GM23248 (cell line): ENCODE measurements around the gene ZG16B. TPM values are rescaled to one million over a fixed set of nuclear protein-coding genes. Genes with fewer than 3 reads are reported as not detected.
A peak's percentile ranks its signal among the peaks of the same experiment; 100 is the strongest.

ENCODE experiments used
- DNase-seq: peaks from one replicate; pipeline ENCODE4 v3.0.0-alpha.2; 2015
- H2AFZ ChIP-seq: fragments of 200-600 bp; sonication (generic); 2 replicates; pipeline ENCODE4 v1.6.1; 2016; ENCODE audit warnings: antibody characterized with exemption
- H3F3A ChIP-seq: fragments of 200-600 bp; sonication (generic); 2 replicates; pipeline ENCODE4 v1.6.1; 2016; ENCODE audit warnings: mild to moderate bottlenecking, antibody characterized with exemption, mixed run types; ENCODE audit not compliant: insufficient read depth
- H3K27ac ChIP-seq: fragments of 200-600 bp; sonication (generic); 2 replicates; pipeline ENCODE4 v1.5.1; 2016; ENCODE audit warnings: mild to moderate bottlenecking
- H3K27me3 ChIP-seq: fragments of 200-600 bp; sonication (generic); replicated peaks from 2 replicates; pipeline ENCODE4 v1.6.1; 2016; ENCODE audit warnings: mild to moderate bottlenecking; ENCODE audit not compliant: insufficient read depth
- H3K36me3 ChIP-seq: fragments of 200-600 bp; sonication (generic); 2 replicates; pipeline ENCODE4 v1.6.1; 2016; ENCODE audit warnings: low read depth, mild to moderate bottlenecking
- H3K4me1 ChIP-seq: fragments of 200-600 bp; sonication (generic); 2 replicates; pipeline ENCODE4 v1.6.1; 2016; ENCODE audit warnings: mild to moderate bottlenecking; ENCODE audit not compliant: insufficient read depth
- H3K4me2 ChIP-seq: fragments of 200-600 bp; sonication (generic); one replicate; pipeline ENCODE4 v1.6.1; 2016; ENCODE audit warnings: mild to moderate bottlenecking; ENCODE audit not compliant: unreplicated experiment
- H3K4me3 ChIP-seq: fragments of 200-600 bp; sonication (generic); 2 replicates; pipeline ENCODE4 v1.5.1; 2016; ENCODE audit warnings: mild to moderate bottlenecking
- H3K79me2 ChIP-seq: fragments of 200-600 bp; sonication (generic); 2 replicates; pipeline ENCODE4 v1.6.1; 2016; ENCODE audit warnings: mild to moderate bottlenecking; ENCODE audit not compliant: insufficient read depth
- H3K9ac ChIP-seq: fragments of 200-600 bp; sonication (generic); 2 replicates; pipeline ENCODE4 v1.6.1; 2016; ENCODE audit warnings: mild to moderate bottlenecking
- H3K9me2 ChIP-seq: fragments of 200-600 bp; sonication (generic); 2 replicates; pipeline ENCODE4 v1.6.1; 2016; ENCODE audit warnings: mixed run types, mild to moderate bottlenecking, moderate library complexity; ENCODE audit not compliant: insufficient read depth
- H3K9me3 ChIP-seq: fragments of 200-600 bp; sonication (generic); one replicate; pipeline ENCODE4 v1.6.1; 2017; ENCODE audit warnings: low read depth
- H4K20me1 ChIP-seq: fragments of 200-600 bp; sonication (generic); 2 replicates; pipeline ENCODE4 v1.6.0; 2016; ENCODE audit not compliant: insufficient read depth
- EZH2 ChIP-seq: fragments of 200-600 bp; sonication (generic); IDR thresholded peaks from 2 replicates; pipeline ENCODE4 v1.6.1; 2018; ENCODE audit warnings: antibody characterized with exemption, mild to moderate bottlenecking; ENCODE audit not compliant: insufficient read depth, poor library complexity, severe bottlenecking
- EZH2phosphoT487 ChIP-seq: fragments of 200-600 bp; sonication (generic); IDR thresholded peaks from 2 replicates; pipeline ENCODE4 v1.6.1; 2018; ENCODE audit warnings: antibody characterized with exemption, moderate library complexity, mild to moderate bottlenecking, low read depth; ENCODE audit not compliant: insufficient read depth
- WGBS, 2 experiments: methylation state at CpG; one replicate each; pipeline ENCODE4 v1.1.6; 2015 to 2017; ENCODE audit warnings: low lambda C conversion rate in 2 of 2, low coverage in 1 of 2; ENCODE audit errors: missing lambda C conversion rate in 2 of 2; 5-methylcytosine and 5-hydroxymethylcytosine counted together
- in situ Hi-C: fragments of 300-500 bp; cut with MboI; formaldehyde crosslinking; loops from 2 replicates; pipeline ENCODE4 v1.15.0; 2020
- polyA plus RNA-seq: library from polyadenylated mRNA; unstranded; fragments of >200 nt; fragmentation: Nextera tagmentation; extraction: Ambion mirVana; gene quantifications from 2 replicates; pipeline ENCODE4 v1.2.1, GENCODE V29; 2016
- total RNA-seq: library from RNA; depleted of rRNA; stranded (reverse); fragments of >200 nt; shearing (Covaris generic); gene quantifications from 2 replicates; pipeline ENCODE4 v1.2.3, GENCODE V29; 2014

The ZG16B gene
- total and polyA plus RNA-seq, 2 experiments from 2014 or later, result not detected

DNA sequence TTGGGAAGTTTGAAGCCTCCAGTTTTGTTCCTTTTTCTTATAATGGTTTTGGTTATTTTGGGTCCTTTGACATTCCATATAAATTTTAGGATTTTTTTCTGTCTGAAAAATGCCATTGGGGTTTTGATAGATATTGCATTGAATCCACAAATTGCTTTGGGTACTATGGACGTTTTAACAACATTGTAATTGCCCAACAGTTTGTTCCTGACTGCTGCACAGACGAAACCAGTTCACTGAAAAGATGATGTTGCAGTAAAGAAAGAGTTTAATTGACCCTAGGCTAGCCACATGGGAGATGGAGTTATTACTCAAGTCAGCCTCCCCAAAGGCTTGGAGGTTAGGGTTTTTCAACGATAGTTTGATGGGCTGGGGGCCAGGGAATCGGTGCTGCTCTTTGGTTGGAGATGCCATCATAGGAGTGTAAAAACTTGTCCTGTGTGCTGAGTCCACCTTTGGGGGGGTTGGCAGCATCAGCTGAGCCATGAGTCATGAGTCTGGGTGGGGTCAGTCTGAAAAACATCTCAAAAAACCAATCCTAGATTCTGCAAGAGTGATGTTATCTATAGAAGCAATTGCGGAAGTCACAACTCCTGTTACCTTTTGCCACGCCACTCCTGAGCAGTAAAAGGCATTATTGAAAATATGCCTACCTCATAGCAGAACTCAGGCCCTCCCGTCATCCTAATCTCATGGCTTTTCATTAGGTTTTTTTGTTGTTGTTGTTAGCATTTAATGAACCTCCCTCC is 34.5 kb upstream of the ZG16B start:
- in situ Hi-C loops, result no loop called here
- Histone ChIP-seq H3F3A (no peaks in the 10 kb centered on the region), H3K79me2 (no peaks in the 10 kb centered on the region), H3K4me2 (no peak overlapping the region), H3K9me3 (no peaks in the 10 kb centered on the region), H3K4me1 (no peaks in the 10 kb centered on the region), H3K27me3 (peaks cover 57% of the 10 kb centered on the region), H3K4me3 (no peak overlapping the region), H3K9ac (no peak overlapping the region), H3K36me3 (no peaks in the 10 kb centered on the region), H3K27ac (no peak overlapping the region), H4K20me1 (no peaks in the 10 kb centered on the region), H2AFZ (no peak overlapping the region), H3K9me2 (no peaks in the 10 kb centered on the region)
- TF ChIP-seq EZH2 (no peak), EZH2phosphoT487 (no peak)
- 54 to 56% methylated on average over 7 of the region's 7 CpGs for WGBS, 2 experiments
- no peak for DNase-seq

GRCh38 chr16:2798723-2799204 is 31.3 kb upstream of the ZG16B start:
- Histone ChIP-seq H3K9me2 (no peaks in the 10 kb centered on the region), H3K4me1 (no peaks in the 10 kb centered on the region), H3K9me3 (no peaks in the 10 kb centered on the region), H3K4me3 (no peak overlapping the region), H3K4me2 (no peak overlapping the region), H3K9ac (no peak overlapping the region), H3F3A (no peaks in the 10 kb centered on the region), H3K36me3 (no peaks in the 10 kb centered on the region), H2AFZ (no peak overlapping the region), H3K27ac (no peak overlapping the region), H3K27me3 (peaks cover 29% of the 10 kb centered on the region), H4K20me1 (no peaks in the 10 kb centered on the region), H3K79me2 (no peaks in the 10 kb centered on the region)
- in situ Hi-C loops, result no loop called here
- no peak for DNase-seq
- TF ChIP-seq EZH2 (no peak), EZH2phosphoT487 (no peak)
- WGBS, 2 experiments, result 68 to 71% methylated on average over 30 to 37 of the region's 39 CpGs

- Histone ChIP-seq H3F3A (no peaks in the 10 kb centered on the region), H3K9me2 (no peaks in the 10 kb centered on the region), H3K9ac (no peak overlapping the region), H3K27ac (no peak overlapping the region), H3K4me3 (no peak overlapping the region), H3K4me2 (no peak overlapping the region), H2AFZ (no peak overlapping the region), H3K27me3 (peaks cover 33% of the 10 kb centered on the region), H3K9me3 (no peaks in the 10 kb centered on the region), H3K79me2 (no peaks in the 10 kb centered on the region), H3K4me1 (no peaks in the 10 kb centered on the region), H3K36me3 (no peaks in the 10 kb centered on the region), H4K20me1 (no peaks in the 10 kb centered on the region)
- WGBS, 2 experiments, result 73% methylated on average over 20 to 21 of the region's 21 CpGs
- no peak for DNase-seq
- in situ Hi-C loops, result no loop called here
- TF ChIP-seq EZH2phosphoT487, result no peak
- no peak for TF ChIP-seq EZH2
Observed at GRCh38 chr16:2799205-2799858, 30.8 kb upstream of the ZG16B start.

DNA sequence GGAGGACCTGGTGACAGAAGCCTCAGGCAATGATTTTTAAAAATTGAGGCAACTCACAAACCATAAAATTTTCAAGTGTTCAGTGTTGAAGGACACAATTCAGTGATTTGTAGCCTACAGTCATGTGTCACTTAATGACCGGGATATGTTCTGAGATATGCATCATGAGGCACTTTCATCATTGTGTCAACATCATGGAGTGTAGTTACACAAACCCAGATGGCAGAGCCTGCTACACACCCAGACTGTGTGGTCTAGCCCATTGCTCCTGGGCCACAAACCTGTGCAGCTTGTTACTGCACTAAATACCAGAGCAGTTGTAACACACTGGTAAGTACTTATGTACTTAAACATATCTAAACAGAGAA is 30.3 kb upstream of the ZG16B start:
- in situ Hi-C loops, result no loop called here
- Histone ChIP-seq H3F3A (no peaks in the 10 kb centered on the region), H3K79me2 (no peaks in the 10 kb centered on the region), H4K20me1 (no peaks in the 10 kb centered on the region), H2AFZ (no peak overlapping the region), H3K9me2 (no peaks in the 10 kb centered on the region), H3K27me3 (peaks cover 33% of the 10 kb centered on the region), H3K4me2 (no peak overlapping the region), H3K9ac (no peak overlapping the region), H3K27ac (no peak overlapping the region), H3K36me3 (no peaks in the 10 kb centered on the region), H3K9me3 (no peaks in the 10 kb centered on the region), H3K4me3 (no peak overlapping the region), H3K4me1 (no peaks in the 10 kb centered on the region)
- TF ChIP-seq EZH2, result no peak
- TF ChIP-seq EZH2phosphoT487, result no peak
- WGBS, 2 experiments, result 0 to 14% methylated on average over 1 of the region's 1 CpG
- DNase-seq, result peak; percentile 30
